Kidney (tissue), 14 donors: ENCODE results near the gene PLA2G2F. TPM values are rescaled to one million over a fixed set of nuclear protein-coding genes. Genes with fewer than 3 reads are reported as not detected.

Experiments used
- DNase-seq, 5 donors: peaks; one replicate each; pipeline ENCODE4 v3.0.0-alpha.2; 2013 to 2020
- FAIRE-seq: peaks from 2 replicates; lab custom pipeline; 2012; peaks lifted over from hg19 to GRCh38; lab: Jason Lieb, UNC
- H3K27ac ChIP-seq, 2 donors: one replicate each; pipeline ENCODE4 v1.7.0; 2013; ENCODE audit warnings: low read depth in 2 of 2, low read length in 2 of 2, inconsistent platforms in 1 of 2
- H3K27me3 ChIP-seq: one replicate; pipeline ENCODE4 v1.7.1; 2013; ENCODE audit warnings: low read length, inconsistent platforms; ENCODE audit not compliant: control insufficient read depth, insufficient read depth
- H3K36me3 ChIP-seq, 3 donors: one replicate each; pipeline versions ENCODE4 v1.7.0 to v1.7.1; 2013; ENCODE audit warnings: low read length in 3 of 3, control low read depth in 1 of 3, inconsistent platforms in 1 of 3; ENCODE audit not compliant: insufficient read depth in 3 of 3, control insufficient read depth in 2 of 3
- H3K4me1 ChIP-seq, 3 donors: one replicate each; pipeline versions ENCODE4 v1.7.0 to v1.7.1; 2013; ENCODE audit warnings: low read length in 3 of 3, inconsistent platforms in 1 of 3, low read depth in 1 of 3; ENCODE audit not compliant: control insufficient read depth in 2 of 3, insufficient read depth in 2 of 3
- H3K4me3 ChIP-seq, 3 donors: one replicate each; pipeline versions ENCODE4 v1.7.0 to v1.8.1; 2013; ENCODE audit warnings: low read length in 3 of 3, control low read depth in 1 of 3, inconsistent platforms in 1 of 3
- H3K9ac ChIP-seq, 3 donors: one replicate each; pipeline versions ENCODE4 v1.7.0 to v1.7.1; 2013; ENCODE audit warnings: low read length in 3 of 3, control low read depth in 1 of 3, inconsistent platforms in 1 of 3
- H3K9me3 ChIP-seq, 3 donors: one replicate each; pipeline versions ENCODE4 v1.7.0 to v1.7.1; 2013; ENCODE audit warnings: low read length in 3 of 3, control low read depth in 1 of 3, inconsistent platforms in 1 of 3; ENCODE audit not compliant: control insufficient read depth in 2 of 3, insufficient read depth in 1 of 3
- CTCF ChIP-seq: IDR thresholded peaks from 3 replicates; pipeline ENCODE4 v1.5.1; 2012; ENCODE audit warnings: mild to moderate bottlenecking, moderate library complexity, borderline replicate concordance; ENCODE audit not compliant: insufficient read depth; ENCODE audit errors: extremely low read depth
- intact Hi-C: fragments of 100-400 bp; cut with DNase I; formaldehyde crosslinking; loops from one replicate; pipeline ENCODE4 v1.11.1; 2022
- polyA plus RNA-seq: library from polyadenylated mRNA; stranded (reverse); fragments of 350-450 nt; fragmentation: Illumina TruSeq; extraction: RNeasy Lipid Tissue Mini Kit (QIAGEN cat#74804); gene quantifications from one replicate; pipeline ENCODE4 v1.2.3, GENCODE V29; 2014; ENCODE audit warnings: low read depth, low replicate concordance; ENCODE audit not compliant: insufficient read depth
- total RNA-seq: library from RNA; stranded (reverse); fragmentation: NEBNext Ultra II Directional; extraction: Animal tissue kit (Norgen Biotek cat#: 25700); gene quantifications from one replicate; pipeline ENCODE4 v1.2.1, GENCODE V29; 2021
- donor health status: control.
- donor health status: control.
- donor health status: control.
- donor health status: control.
- donor health status: control.
- donor health status: DM: yes; HTN: yes; CAD: no.
- donor health status: Normal renal cell carcinoma (clear cell type).

PLA2G2F gene
- total and polyA plus RNA-seq, 2 donors from 2014 or later, result not detected

GRCh38 chr1:20147846-20148570, 8.9 kb downstream of the PLA2G2F start:
- no peak for FAIRE-seq
- Histone ChIP-seq H3K9me3 (no peaks in the 10 kb centered on the region), H3K9ac (no peak overlapping the region), H3K36me3 (no peaks in the 10 kb centered on the region), H3K4me3 (no peak overlapping the region), H3K4me1 (peaks cover 0 to 4% (median 0%) of the 10 kb centered on the region in 3 donors), H3K27ac (no peak overlapping the region), H3K27me3 (no peaks in the 10 kb centered on the region)
- no peak for TF ChIP-seq CTCF
- DNase-seq, result peak in 2 of 5 donors; percentile 22 to 58
- intact Hi-C loops, result no loop called here

DNA sequence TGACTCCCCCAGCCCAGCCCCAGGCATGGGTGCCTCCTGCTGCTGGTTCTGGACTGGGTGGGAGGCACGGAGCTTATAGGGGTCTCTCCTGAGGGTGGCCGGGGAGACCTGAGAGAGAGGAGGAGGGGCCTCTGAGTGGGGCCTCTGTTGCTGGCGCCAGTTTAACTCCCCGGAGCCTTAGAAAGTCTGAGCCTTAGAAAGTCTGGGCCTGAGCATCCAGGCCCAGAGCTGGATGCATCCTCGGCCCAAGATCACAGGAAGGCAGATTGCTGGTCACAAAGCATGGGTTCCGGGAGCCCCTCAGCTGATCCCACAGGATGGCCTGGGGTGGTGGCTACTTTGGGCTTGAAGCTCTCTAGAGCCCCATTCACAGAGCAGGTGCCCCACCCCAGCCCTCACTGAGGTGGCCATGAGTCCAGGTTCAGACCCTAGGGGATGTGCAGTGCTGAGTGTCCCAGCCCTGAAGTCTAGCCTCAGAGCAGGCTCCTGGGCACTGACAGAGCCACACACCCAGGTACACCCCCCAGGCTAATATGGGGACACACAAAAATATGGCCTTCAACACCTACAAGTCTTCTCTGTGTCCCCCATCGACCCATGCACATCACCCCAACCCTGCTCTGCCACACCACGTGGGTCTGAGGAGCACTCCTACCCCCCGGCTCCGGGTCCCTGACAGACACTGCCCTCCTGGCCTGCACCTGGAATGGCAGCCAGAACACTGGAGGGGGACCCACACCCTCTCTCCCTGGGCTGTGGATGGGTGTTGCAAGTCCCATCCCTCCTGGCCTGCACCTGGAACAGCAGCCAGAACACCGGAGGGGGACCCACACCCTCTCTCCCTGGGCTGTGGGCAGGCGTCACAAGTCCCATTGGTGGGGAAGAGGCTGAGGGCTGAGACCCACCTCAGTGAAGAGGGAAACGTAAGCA, 9.7 kb downstream of the PLA2G2F start:
- intact Hi-C loops, result no loop called here
- Histone ChIP-seq H3K9me3 (no peaks in the 10 kb centered on the region), H3K27me3 (no peaks in the 10 kb centered on the region), H3K36me3 (no peaks in the 10 kb centered on the region), H3K9ac (no peak overlapping the region), H3K4me1 (peaks cover 0 to 4% (median 0%) of the 10 kb centered on the region in 3 donors), H3K4me3 (no peak overlapping the region), H3K27ac (no peak overlapping the region)
- FAIRE-seq (no peak), DNase-seq (peak in 1 of 5 donors; percentile 58)
- no peak for TF ChIP-seq CTCF

DNA sequence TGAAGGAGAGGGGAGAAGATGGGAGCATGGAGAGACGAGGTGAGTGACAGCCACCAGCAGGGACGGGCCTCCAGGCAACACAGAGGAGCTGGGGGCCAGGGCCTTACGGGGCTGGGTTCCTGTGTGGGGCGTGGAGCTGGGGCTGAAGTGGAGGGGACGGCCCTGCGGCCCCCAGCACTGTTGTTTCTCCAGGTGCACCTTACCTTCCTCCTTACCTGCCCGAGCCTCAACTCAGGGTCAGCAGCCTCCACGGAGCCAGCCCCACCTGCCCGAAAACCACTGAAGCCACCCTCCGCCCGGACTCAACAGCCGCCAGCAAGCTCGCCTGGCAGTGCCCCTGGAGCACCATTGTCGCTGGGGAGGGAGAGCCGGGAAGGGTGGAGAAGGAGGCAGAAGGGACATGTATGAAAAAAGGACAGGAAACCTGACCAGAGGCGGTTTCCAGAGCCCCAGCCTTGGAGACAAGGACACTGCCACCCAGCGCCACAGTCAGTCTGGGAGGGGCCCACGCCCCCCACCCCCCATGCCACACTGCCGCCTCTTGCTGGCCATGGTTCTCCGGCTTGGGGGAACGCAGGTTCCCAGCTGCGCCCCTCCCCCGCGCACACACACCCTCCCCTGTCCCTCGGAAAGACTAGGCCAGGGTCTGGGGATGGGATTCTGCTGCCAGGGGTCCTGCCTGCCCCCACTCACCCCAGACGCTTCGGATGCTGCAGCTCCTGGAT, 10.6 kb downstream of the PLA2G2F start:
- H3K9me3 ChIP-seq, result no peaks in the 10 kb centered on the region
- no peak for TF ChIP-seq CTCF
- intact Hi-C loops, result loop anchor here (5.0 kb wide), 1 partner anchor 232 kb away; no protein-coding TSS in a partner anchor
- no peaks in the 10 kb centered on the region for H3K36me3 ChIP-seq
- no peak overlapping the region for H3K27ac ChIP-seq
- no peaks in the 10 kb centered on the region for H3K27me3 ChIP-seq
- H3K4me1 ChIP-seq, result peaks cover 0 to 4% (median 0%) of the 10 kb centered on the region in 3 donors
- no peak overlapping the region for H3K9ac ChIP-seq
- DNase-seq, result peak in 2 of 5 donors; percentile 28 to 67
- H3K4me3 ChIP-seq, result no peak overlapping the region
- no peak for FAIRE-seq
